ENCODE data around the gene HCN2. TPM values are rescaled to one million over a fixed set of nuclear protein-coding genes. Genes with fewer than 3 reads are reported as not detected.

The HCN2 gene
- total and polyA plus RNA-seq, 2 of the 8 experiments (the other 6 are each of a cell fraction or from before 2014, with no cell fraction given) = 1.0 to 4.0 TPM

GRCh38 chr19:540867-541637 is 48.6 kb upstream of the HCN2 start (continued):
- TF ChIP-seq CHD7 (IDR thresholded peaks at IDR 0.05; ENCODE audit: insufficient replicate concordance, low read length) = no peak
- TF ChIP-seq, protein P1, sequence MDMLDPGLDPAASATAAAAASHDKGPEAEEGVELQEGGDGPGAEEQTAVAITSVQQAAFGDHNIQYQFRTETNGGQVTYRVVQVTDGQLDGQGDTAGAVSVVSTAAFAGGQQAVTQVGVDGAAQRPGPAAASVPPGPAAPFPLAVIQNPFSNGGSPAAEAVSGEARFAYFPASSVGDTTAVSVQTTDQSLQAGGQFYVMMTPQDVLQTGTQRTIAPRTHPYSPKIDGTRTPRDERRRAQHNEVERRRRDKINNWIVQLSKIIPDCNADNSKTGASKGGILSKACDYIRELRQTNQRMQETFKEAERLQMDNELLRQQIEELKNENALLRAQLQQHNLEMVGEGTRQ (IDR thresholded peaks at IDR 0.05; ENCODE audit: low read length) = no peak
- no peak for TF ChIP-seq TAF7 (optimal IDR thresholded peaks at IDR 0.05; ENCODE audit: borderline replicate concordance, low read depth, low read length)
